Retinal pigment epithelial cell (primary cell): Measurements from ENCODE around the gene ZNF766.
"Not testable (repeated sequence)": the region's sequence is repeated elsewhere in the genome, so short reads cannot be mapped to it uniquely, and the experiment has no call there.

ENCODE experiments used
- DNase-seq: peaks from one replicate; pipeline ENCODE4 v3.0.0-alpha.2; 2010; ENCODE audit warnings: low read depth
- H3K4me3 ChIP-seq: 2 replicates; pipeline ENCODE4 v1.5.1; 2011; ENCODE audit warnings: mild to moderate bottlenecking, low read length, control low read depth, moderate library complexity
- CTCF ChIP-seq: conservative IDR thresholded peaks from 2 replicates; pipeline ENCODE4 v1.5.1; 2011; ENCODE audit warnings: low read depth, low read length, control low read depth, inconsistent platforms

Gene ZNF766

GRCh38 chr19:52237197-52237596 is 32.2 kb upstream of the ZNF766 start:
- TF ChIP-seq CTCF: no peak
- H3K4me3 ChIP-seq: no peak overlapping the region

GRCh38 chr19:52237771-52238400 is 31.5 kb upstream of the ZNF766 start:
- TF ChIP-seq CTCF: peak; percentile 93
- H3K4me3 ChIP-seq: no peak overlapping the region
- DNase-seq: peak; percentile 20

More at GRCh38 chr19:52237197-52237596, 32.2 kb upstream of the ZNF766 start:
- DNase-seq: no peak

- DNase-seq: no peak
- no peak overlapping the region for H3K4me3 ChIP-seq
- TF ChIP-seq CTCF: no peak
Observed at GRCh38 chr19:52244021-52244420, 25.4 kb upstream of the ZNF766 start.

- no peak for DNase-seq
- no peak overlapping the region for H3K4me3 ChIP-seq
- TF ChIP-seq CTCF: peak; percentile 23
Observed at GRCh38 chr19:52248241-52248640, 21.1 kb upstream of the ZNF766 start.

GRCh38 chr19:52258426-52258825 is 11.0 kb upstream of the ZNF766 start:
- H3K4me3 ChIP-seq: no peak overlapping the region
- DNase-seq: no peak
- TF ChIP-seq CTCF: no peak

GRCh38 chr19:52265556-52265955 is 3.8 kb upstream of the ZNF766 start:
- DNase-seq, H3K4me3 ChIP-seq: not testable (repeated sequence)

- no peak for DNase-seq
- no peak for TF ChIP-seq CTCF
- H3K4me3 ChIP-seq: peak overlapping the region; percentile 99
Observed at GRCh38 chr19:52270266-52270885, 989 bp downstream of the ZNF766 start.
